Stimulated activated CD8-positive, alpha-beta memory T cell treated with anti-CD3 and anti-CD28 coated beads, Interleukin-12 subunit alpha, Interleukin-12 subunit beta, amount 100 ng/mL, for 4 hours (primary cell): ENCODE results near the gene SERPINB13.

Experiments
- DNase-seq: peaks from one replicate; pipeline ENCODE4 v3.0.0-alpha.2; 2020; ENCODE audit warnings: low read depth

The SERPINB13 gene

GRCh38 chr18:63586966-63587365 is at the start of gene SERPINB13:
TSS of gene SERPINB13 (plus strand) at chr18:63587343. CDS start at chr18:63588668, 1,325 bp downstream.
- DNase-seq, result no peak

GRCh38 chr18:63539904-63540510 is 47.1 kb upstream of the SERPINB13 start:
- DNase-seq, result no peak

- no peak for DNase-seq
These were observed 45.1 kb upstream of the SERPINB13 start, which contains the start of gene SERPINB12 for GRCh38 chr18:63542069-63542468. TSS of gene SERPINB12 (plus strand) at chr18:63542369. CDS start at chr18:63556160, 13,791 bp downstream.

GRCh38 chr18:63544017-63544416 is 43.1 kb upstream of the SERPINB13 start:
- no peak for DNase-seq

GRCh38 chr18:63545000-63545399 is 42.1 kb upstream of the SERPINB13 start:
- DNase-seq, result no peak

GRCh38 chr18:63550068-63550467 is 37.1 kb upstream of the SERPINB13 start:
- DNase-seq, result no peak

- DNase-seq, result no peak
These were observed 35.4 kb upstream of the SERPINB13 start for GRCh38 chr18:63551769-63552168.

GRCh38 chr18:63552581-63552980 is 34.6 kb upstream of the SERPINB13 start:
- no peak for DNase-seq

- DNase-seq, result no peak
These were observed 34.1 kb upstream of the SERPINB13 start for GRCh38 chr18:63553081-63553480.

GRCh38 chr18:63559567-63560491 is 27.3 kb upstream of the SERPINB13 start:
- no peak for DNase-seq

- no peak for DNase-seq
These were observed 24.9 kb upstream of the SERPINB13 start for GRCh38 chr18:63562284-63562683.

- no peak for DNase-seq
These were observed 23.1 kb upstream of the SERPINB13 start for GRCh38 chr18:63564021-63564420.

GRCh38 chr18:63564561-63564960 is 22.6 kb upstream of the SERPINB13 start:
- no peak for DNase-seq

- DNase-seq, result no peak
These were observed 19.9 kb upstream of the SERPINB13 start for GRCh38 chr18:63567276-63567675.

GRCh38 chr18:63567825-63568224 is 19.3 kb upstream of the SERPINB13 start:
- DNase-seq, result no peak

- DNase-seq, result no peak
These were observed 16.4 kb upstream of the SERPINB13 start for GRCh38 chr18:63570721-63571120.

- DNase-seq, result no peak
These were observed 11.5 kb upstream of the SERPINB13 start for GRCh38 chr18:63575681-63576080.

- no peak for DNase-seq
These were observed 8.7 kb upstream of the SERPINB13 start for GRCh38 chr18:63578357-63578958.

GRCh38 chr18:63579616-63580015 is 7.5 kb upstream of the SERPINB13 start:
- DNase-seq, result no peak

GRCh38 chr18:63585988-63586387 is 1.2 kb upstream of the SERPINB13 start:
- no peak for DNase-seq

- no peak for DNase-seq
These were observed 712 bp upstream of the SERPINB13 start for GRCh38 chr18:63586431-63586830.

GRCh38 chr18:63588909-63589308 is 1.8 kb downstream of the SERPINB13 start:
- DNase-seq, result no peak

- no peak for DNase-seq
These were observed 3.2 kb downstream of the SERPINB13 start for GRCh38 chr18:63590373-63590772.
